Osteocyte (in vitro differentiated cells): ENCODE measurements around the gene FAM222B. TPM values are rescaled to one million over a fixed set of nuclear protein-coding genes. Genes with fewer than 3 reads are reported as not detected.

Source experiments
- DNase-seq: peaks from one replicate; pipeline ENCODE4 v3.0.0; 2021; ENCODE audit warnings: mixed read lengths; ENCODE audit not compliant: unreplicated experiment; ENCODE audit errors: extremely low spot score
- H3K27ac Mint-ChIP-seq: one replicate; pipeline ENCODE4 v1.8.0; 2021; ENCODE audit warnings: mild to moderate bottlenecking, mixed read lengths; ENCODE audit not compliant: unreplicated experiment
- H3K27me3 Mint-ChIP-seq: one replicate; pipeline ENCODE4 v1.8.0; 2021; ENCODE audit warnings: mixed read lengths; ENCODE audit not compliant: unreplicated experiment
- H3K36me3 Mint-ChIP-seq: one replicate; pipeline ENCODE4 v1.8.0; 2021; ENCODE audit warnings: mixed read lengths; ENCODE audit not compliant: unreplicated experiment
- H3K4me1 Mint-ChIP-seq: one replicate; pipeline ENCODE4 v1.8.0; 2021; ENCODE audit warnings: mixed read lengths; ENCODE audit not compliant: unreplicated experiment
- H3K4me3 Mint-ChIP-seq: one replicate; pipeline ENCODE4 v1.8.0; 2021; ENCODE audit warnings: mild to moderate bottlenecking, moderate library complexity, mixed read lengths; ENCODE audit not compliant: unreplicated experiment
- H3K9me3 Mint-ChIP-seq: one replicate; pipeline ENCODE4 v1.8.0; 2021; ENCODE audit warnings: mixed read lengths; ENCODE audit not compliant: unreplicated experiment
- total RNA-seq: library from RNA; stranded (reverse); gene quantifications from 2 replicates; pipeline ENCODE4 v1.2.1, GENCODE V29; 2021
- TF ChIP-seq, protein P1 (sequence below): fragments of 200-600 bp; sonication (generic); IDR thresholded peaks from 2 replicates; pipeline ENCODE4 v1.5.0; 2021; ENCODE audit warnings: antibody characterized with exemption, mild to moderate bottlenecking, moderate library complexity

FAM222B gene
- total RNA-seq, 1 donor from 2014 or later: 21.2 TPM

DNA sequence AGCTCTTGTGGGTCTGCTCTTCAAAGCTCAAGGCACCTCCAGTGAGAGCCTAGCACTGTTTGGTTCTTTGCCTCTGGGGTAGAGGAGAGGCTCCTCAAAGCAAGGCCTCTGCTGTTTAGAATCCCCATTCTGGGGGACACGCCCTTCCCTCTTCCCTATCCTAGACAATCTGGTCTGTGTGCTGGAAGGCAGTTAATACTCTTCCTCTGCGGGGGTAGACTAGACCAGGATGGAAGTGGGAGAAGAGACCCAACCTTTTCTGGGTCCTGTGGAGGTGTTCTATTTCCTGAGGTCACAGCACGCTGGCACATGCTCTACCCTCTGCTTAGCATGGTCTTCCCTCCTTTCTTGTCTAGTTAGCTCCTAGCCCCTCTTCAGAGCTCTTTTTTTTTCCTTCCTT, 20.0 kb upstream of the FAM222B start:
- Mint-ChIP-seq H3K36me3 (peaks cover 17% of the 10 kb centered on the region), H3K4me3 (no peak overlapping the region), H3K27ac (no peak overlapping the region), H3K27me3 (no peaks in the 10 kb centered on the region), H3K9me3 (no peaks in the 10 kb centered on the region), H3K4me1 (peaks cover 9% of the 10 kb centered on the region)
- DNase-seq: no peak
- TF ChIP-seq, protein P1, sequence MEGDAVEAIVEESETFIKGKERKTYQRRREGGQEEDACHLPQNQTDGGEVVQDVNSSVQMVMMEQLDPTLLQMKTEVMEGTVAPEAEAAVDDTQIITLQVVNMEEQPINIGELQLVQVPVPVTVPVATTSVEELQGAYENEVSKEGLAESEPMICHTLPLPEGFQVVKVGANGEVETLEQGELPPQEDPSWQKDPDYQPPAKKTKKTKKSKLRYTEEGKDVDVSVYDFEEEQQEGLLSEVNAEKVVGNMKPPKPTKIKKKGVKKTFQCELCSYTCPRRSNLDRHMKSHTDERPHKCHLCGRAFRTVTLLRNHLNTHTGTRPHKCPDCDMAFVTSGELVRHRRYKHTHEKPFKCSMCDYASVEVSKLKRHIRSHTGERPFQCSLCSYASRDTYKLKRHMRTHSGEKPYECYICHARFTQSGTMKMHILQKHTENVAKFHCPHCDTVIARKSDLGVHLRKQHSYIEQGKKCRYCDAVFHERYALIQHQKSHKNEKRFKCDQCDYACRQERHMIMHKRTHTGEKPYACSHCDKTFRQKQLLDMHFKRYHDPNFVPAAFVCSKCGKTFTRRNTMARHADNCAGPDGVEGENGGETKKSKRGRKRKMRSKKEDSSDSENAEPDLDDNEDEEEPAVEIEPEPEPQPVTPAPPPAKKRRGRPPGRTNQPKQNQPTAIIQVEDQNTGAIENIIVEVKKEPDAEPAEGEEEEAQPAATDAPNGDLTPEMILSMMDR: no peak

DNA sequence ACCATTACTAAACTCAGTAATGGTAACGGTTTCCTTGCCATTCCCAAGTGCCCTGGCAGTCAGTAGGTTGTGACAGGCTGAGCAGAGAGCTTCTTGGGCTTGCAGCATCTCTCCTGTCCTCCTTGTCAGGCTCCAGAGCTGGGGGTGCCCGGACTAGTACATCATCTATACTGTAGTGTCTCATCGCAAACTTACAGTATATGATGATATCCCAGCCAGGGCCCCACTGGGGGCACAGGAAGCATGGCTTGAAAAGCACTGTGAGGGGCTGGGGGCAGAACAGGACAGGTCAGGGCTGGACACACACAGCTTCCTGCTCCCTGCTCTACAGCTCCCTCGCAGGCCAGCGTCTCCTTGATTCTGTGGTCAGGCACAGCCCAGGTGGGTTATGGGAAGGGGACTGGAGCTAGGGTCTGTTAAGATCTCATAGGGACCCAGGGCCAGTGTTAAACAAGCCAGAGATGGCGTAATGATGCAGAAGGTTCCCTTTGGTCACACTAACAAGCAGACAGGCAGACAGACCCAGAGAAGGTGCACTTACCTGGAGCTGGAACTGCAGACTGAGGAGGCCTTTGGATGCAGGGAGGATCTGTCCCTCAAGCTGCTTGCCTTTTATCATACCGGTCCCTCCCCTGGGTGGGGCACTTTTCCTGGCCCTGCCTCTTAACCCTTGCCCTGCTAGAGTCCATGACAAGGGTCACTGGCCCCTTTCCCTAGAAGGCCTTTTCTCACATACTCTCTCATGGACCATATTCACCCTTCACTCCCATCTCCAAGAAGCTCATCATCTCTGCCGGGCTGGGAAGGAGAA, 19.0 kb upstream of the FAM222B start:
- TF ChIP-seq, protein P1: no peak
- Mint-ChIP-seq H3K4me1 (peaks cover 9% of the 10 kb centered on the region), H3K36me3 (peaks cover 17% of the 10 kb centered on the region), H3K27ac (no peak overlapping the region), H3K9me3 (no peaks in the 10 kb centered on the region), H3K4me3 (no peak overlapping the region), H3K27me3 (no peaks in the 10 kb centered on the region)
- DNase-seq: no peak

DNA sequence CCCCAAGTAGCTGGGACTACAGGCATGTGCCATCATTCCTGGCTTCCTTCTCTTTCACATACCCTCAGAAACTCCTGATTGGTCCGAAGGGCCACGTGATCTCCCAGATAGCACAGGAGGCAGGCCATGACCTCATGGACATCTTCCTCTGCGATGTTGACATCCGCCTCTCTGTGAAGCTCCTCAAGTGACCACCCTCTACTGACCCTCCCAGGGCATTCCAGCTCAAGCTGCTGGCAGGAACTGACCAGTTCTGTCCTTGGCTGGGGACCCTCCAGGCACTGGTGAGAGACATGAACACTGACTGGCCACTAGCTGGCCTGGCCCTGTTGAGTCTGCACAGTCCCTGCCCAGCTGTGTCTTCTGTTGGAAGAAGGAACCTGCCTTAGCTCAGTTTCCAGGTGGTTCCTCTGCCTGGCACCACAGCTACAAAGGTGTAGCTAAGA, 17.8 kb upstream of the FAM222B start:
- Mint-ChIP-seq H3K27ac (no peak overlapping the region), H3K4me1 (peaks cover 8% of the 10 kb centered on the region), H3K36me3 (peaks cover 19% of the 10 kb centered on the region), H3K9me3 (no peaks in the 10 kb centered on the region), H3K4me3 (no peak overlapping the region), H3K27me3 (no peaks in the 10 kb centered on the region)
- TF ChIP-seq, protein P1: no peak
- no peak for DNase-seq

DNA sequence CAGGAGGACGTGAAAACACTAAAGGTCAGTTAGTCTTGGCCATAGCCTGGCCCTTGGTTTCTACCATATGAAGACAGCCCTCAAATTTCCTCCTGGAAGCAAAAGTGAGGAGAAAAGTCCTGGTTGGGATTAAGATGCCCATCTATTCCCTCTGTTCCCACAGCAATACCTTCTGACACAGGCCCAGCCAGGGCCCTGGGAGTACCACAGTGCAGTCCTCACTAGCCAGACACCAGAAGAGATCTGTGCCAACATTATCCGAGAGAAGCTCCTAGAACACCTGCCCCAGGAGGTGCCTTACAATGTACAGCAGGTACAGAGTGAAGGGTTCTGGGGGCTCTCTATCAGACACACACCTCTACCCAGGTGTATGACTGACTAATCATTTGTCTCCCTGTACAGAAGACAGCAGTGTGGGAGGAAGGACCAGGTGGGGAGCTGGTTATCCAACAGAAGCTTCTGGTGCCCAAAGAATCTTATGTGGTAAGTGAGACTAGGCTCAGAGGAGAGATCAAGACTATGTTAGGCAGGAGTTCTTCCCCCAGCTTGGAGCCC, 16.3 kb upstream of the FAM222B start:
- Mint-ChIP-seq H3K9me3 (no peaks in the 10 kb centered on the region), H3K4me3 (no peak overlapping the region), H3K36me3 (peaks cover 19% of the 10 kb centered on the region), H3K27ac (no peak overlapping the region), H3K4me1 (peaks cover 11% of the 10 kb centered on the region), H3K27me3 (no peaks in the 10 kb centered on the region)
- DNase-seq: no peak
- TF ChIP-seq, protein P1: no peak
